K562 (cell line): Measurements from ENCODE around the gene DROSHA.

Experiments used
- MYC ChIP-seq, 2 experiments: fragments of 250-450 bp in 1 of 2; sonication (Bioruptor Pico) in 1 of 2; IDR thresholded peaks; 2 replicates each; pipeline versions ENCODE4 v1.5.1 to v1.6.1; 2012 to 2021; ENCODE audit warnings: low read depth in 2 of 2, borderline replicate concordance in 1 of 2, improper control_type of control experiment in 1 of 2, low read length in 1 of 2, mild to moderate bottlenecking in 1 of 2, moderate library complexity in 1 of 2
- SMARCE1 ChIP-seq: fragments of 450-650 bp; IDR thresholded peaks from 2 replicates; pipeline ENCODE4 v1.7.1; 2016; ENCODE audit warnings: mild to moderate bottlenecking

GRCh38 chr5:31556461-31556860, 24.6 kb upstream of the DROSHA start:
- TF ChIP-seq MYC (IDR thresholded peaks at IDR 0.05; ENCODE audit: low read depth, low read length) (no peak), MYC (CRISPR knock-in tag; IDR thresholded peaks at IDR 0.05; ENCODE audit: borderline replicate concordance, low read depth) (no peak), SMARCE1 (no peak)
